GM12801 (cell line): ENCODE results near the gene DHRSX.

Experiments used
- CTCF ChIP-seq: IDR thresholded peaks from one replicate; pipeline ENCODE4 v1.5.1; 2011; ENCODE audit warnings: control low read depth; ENCODE audit not compliant: insufficient read length; ENCODE audit errors: extremely low read depth

DHRSX gene

GRCh38 chrX:2272337-2272736 lies 228.4 kb downstream of the DHRSX start:
- no peak for TF ChIP-seq CTCF

- TF ChIP-seq CTCF, result no peak
Observed at GRCh38 chrX:2267890-2268289, 232.9 kb downstream of the DHRSX start.

- TF ChIP-seq CTCF, result no peak
Observed at GRCh38 chrX:2266445-2267349, 234.1 kb downstream of the DHRSX start.

- TF ChIP-seq CTCF, result no peak
Observed at GRCh38 chrX:2264179-2265030, 236.4 kb downstream of the DHRSX start.

GRCh38 chrX:2263203-2263602 lies 237.6 kb downstream of the DHRSX start:
- TF ChIP-seq CTCF, result no peak

- TF ChIP-seq CTCF, result no peak
Observed at GRCh38 chrX:2262668-2263055, 238.1 kb downstream of the DHRSX start.

GRCh38 chrX:2261831-2262667 lies 238.7 kb downstream of the DHRSX start:
- TF ChIP-seq CTCF, result no peak
